ENCODE data around the gene GIGYF2.

GRCh38 chr2:232884549-232885263 is 187.6 kb downstream of the GIGYF2 start:
- TF ChIP-seq CTCF (IDR thresholded peaks at IDR 0.05) (no peak), POLR2A (IDR thresholded peaks at IDR 0.05) (no peak)
